Kidney (tissue), 14 donors: ENCODE data around the gene MRPL44. TPM values are rescaled to one million over a fixed set of nuclear protein-coding genes. Genes with fewer than 3 reads are reported as not detected.
A peak's percentile ranks its signal among the peaks of the same experiment; 100 is the strongest.

Experiments used
- DNase-seq, 5 donors: peaks; one replicate each; pipeline ENCODE4 v3.0.0-alpha.2; 2013 to 2020
- FAIRE-seq: peaks from 2 replicates; lab custom pipeline; 2012; peaks lifted over from hg19 to GRCh38; lab: Jason Lieb, UNC
- H3K27ac ChIP-seq, 2 donors: one replicate each; pipeline ENCODE4 v1.7.0; 2013; ENCODE audit warnings: low read depth in 2 of 2, low read length in 2 of 2, inconsistent platforms in 1 of 2
- H3K27me3 ChIP-seq: one replicate; pipeline ENCODE4 v1.7.1; 2013; ENCODE audit warnings: low read length, inconsistent platforms; ENCODE audit not compliant: control insufficient read depth, insufficient read depth
- H3K36me3 ChIP-seq, 3 donors: one replicate each; pipeline versions ENCODE4 v1.7.0 to v1.7.1; 2013; ENCODE audit warnings: low read length in 3 of 3, control low read depth in 1 of 3, inconsistent platforms in 1 of 3; ENCODE audit not compliant: insufficient read depth in 3 of 3, control insufficient read depth in 2 of 3
- H3K4me1 ChIP-seq, 3 donors: one replicate each; pipeline versions ENCODE4 v1.7.0 to v1.7.1; 2013; ENCODE audit warnings: low read length in 3 of 3, inconsistent platforms in 1 of 3, low read depth in 1 of 3; ENCODE audit not compliant: control insufficient read depth in 2 of 3, insufficient read depth in 2 of 3
- H3K4me3 ChIP-seq, 3 donors: one replicate each; pipeline versions ENCODE4 v1.7.0 to v1.8.1; 2013; ENCODE audit warnings: low read length in 3 of 3, control low read depth in 1 of 3, inconsistent platforms in 1 of 3
- H3K9ac ChIP-seq, 3 donors: one replicate each; pipeline versions ENCODE4 v1.7.0 to v1.7.1; 2013; ENCODE audit warnings: low read length in 3 of 3, control low read depth in 1 of 3, inconsistent platforms in 1 of 3
- H3K9me3 ChIP-seq, 3 donors: one replicate each; pipeline versions ENCODE4 v1.7.0 to v1.7.1; 2013; ENCODE audit warnings: low read length in 3 of 3, control low read depth in 1 of 3, inconsistent platforms in 1 of 3; ENCODE audit not compliant: control insufficient read depth in 2 of 3, insufficient read depth in 1 of 3
- intact Hi-C: fragments of 100-400 bp; cut with DNase I; formaldehyde crosslinking; loops from one replicate; pipeline ENCODE4 v1.11.1; 2022
- polyA plus RNA-seq: library from polyadenylated mRNA; stranded (reverse); fragments of 350-450 nt; fragmentation: Illumina TruSeq; extraction: RNeasy Lipid Tissue Mini Kit (QIAGEN cat#74804); gene quantifications from one replicate; pipeline ENCODE4 v1.2.3, GENCODE V29; 2014; ENCODE audit warnings: low read depth, low replicate concordance; ENCODE audit not compliant: insufficient read depth
- total RNA-seq: library from RNA; stranded (reverse); fragmentation: NEBNext Ultra II Directional; extraction: Animal tissue kit (Norgen Biotek cat#: 25700); gene quantifications from one replicate; pipeline ENCODE4 v1.2.1, GENCODE V29; 2021
- TF ChIP-seq, protein P1 (sequence below): IDR thresholded peaks from 3 replicates; pipeline ENCODE4 v1.5.1; 2012; ENCODE audit warnings: mild to moderate bottlenecking, moderate library complexity, borderline replicate concordance; ENCODE audit not compliant: insufficient read depth; ENCODE audit errors: extremely low read depth
- donor health status: control.
- donor health status: control.
- donor health status: control.
- donor health status: control.
- donor health status: control.
- donor health status: DM: yes; HTN: yes; CAD: no.
- donor health status: Normal renal cell carcinoma (clear cell type).

The MRPL44 gene
- total and polyA plus RNA-seq, 2 donors from 2014 or later, result 24.2 to 52.7 TPM

GRCh38 chr2:223996391-223996790 is 39.1 kb downstream of the MRPL44 start:
- H3K36me3 ChIP-seq, result peaks cover 0 to 3% (median 3%) of the 10 kb centered on the region in 3 donors
- DNase-seq (no peak), FAIRE-seq (no peak)
- intact Hi-C loops, result no loop called here
- H3K4me1 ChIP-seq, result peaks cover 3 to 14% (median 10%) of the 10 kb centered on the region in 3 donors
- H3K27me3 ChIP-seq, result no peaks in the 10 kb centered on the region
- TF ChIP-seq, protein P1, sequence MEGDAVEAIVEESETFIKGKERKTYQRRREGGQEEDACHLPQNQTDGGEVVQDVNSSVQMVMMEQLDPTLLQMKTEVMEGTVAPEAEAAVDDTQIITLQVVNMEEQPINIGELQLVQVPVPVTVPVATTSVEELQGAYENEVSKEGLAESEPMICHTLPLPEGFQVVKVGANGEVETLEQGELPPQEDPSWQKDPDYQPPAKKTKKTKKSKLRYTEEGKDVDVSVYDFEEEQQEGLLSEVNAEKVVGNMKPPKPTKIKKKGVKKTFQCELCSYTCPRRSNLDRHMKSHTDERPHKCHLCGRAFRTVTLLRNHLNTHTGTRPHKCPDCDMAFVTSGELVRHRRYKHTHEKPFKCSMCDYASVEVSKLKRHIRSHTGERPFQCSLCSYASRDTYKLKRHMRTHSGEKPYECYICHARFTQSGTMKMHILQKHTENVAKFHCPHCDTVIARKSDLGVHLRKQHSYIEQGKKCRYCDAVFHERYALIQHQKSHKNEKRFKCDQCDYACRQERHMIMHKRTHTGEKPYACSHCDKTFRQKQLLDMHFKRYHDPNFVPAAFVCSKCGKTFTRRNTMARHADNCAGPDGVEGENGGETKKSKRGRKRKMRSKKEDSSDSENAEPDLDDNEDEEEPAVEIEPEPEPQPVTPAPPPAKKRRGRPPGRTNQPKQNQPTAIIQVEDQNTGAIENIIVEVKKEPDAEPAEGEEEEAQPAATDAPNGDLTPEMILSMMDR, result no peak
- H3K27ac ChIP-seq, result no peak overlapping the region
- H3K4me3 ChIP-seq, result no peak overlapping the region
- no peak overlapping the region for H3K9ac ChIP-seq
- H3K9me3 ChIP-seq, result no peaks in the 10 kb centered on the region

- intact Hi-C loops, result no loop called here
- TF ChIP-seq, protein P1, result no peak
- FAIRE-seq (no peak), DNase-seq (no peak)
- Histone ChIP-seq H3K9me3 (no peaks in the 10 kb centered on the region), H3K27me3 (no peaks in the 10 kb centered on the region), H3K9ac (no peak overlapping the region), H3K36me3 (peaks cover 0 to 3% (median 3%) of the 10 kb centered on the region in 3 donors), H3K4me3 (no peak overlapping the region), H3K4me1 (peaks cover 3 to 14% (median 10%) of the 10 kb centered on the region in 3 donors), H3K27ac (peak overlapping the region in 1 of 2 donors; percentile 3)
These were observed 40.7 kb downstream of the MRPL44 start for GRCh38 chr2:223997938-223998337.

DNA sequence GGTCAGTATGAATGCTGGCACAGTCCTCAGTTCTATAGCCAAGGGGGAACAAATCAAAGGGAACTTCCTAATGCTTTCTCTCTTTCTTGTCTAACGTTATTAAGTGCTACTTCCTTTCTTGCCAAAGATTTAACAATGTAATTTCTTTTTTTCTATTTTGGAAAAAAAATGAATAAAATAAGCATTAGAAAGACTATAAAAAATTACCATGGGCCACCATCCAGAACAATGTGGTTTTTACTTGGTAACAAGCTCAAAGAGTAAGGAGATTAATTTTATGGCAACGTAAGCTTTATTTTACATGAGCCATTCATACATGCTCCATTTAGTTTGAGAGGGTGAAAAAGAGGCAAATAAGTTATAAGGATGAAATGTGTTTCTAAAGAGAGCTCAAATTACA is 41.7 kb downstream of the MRPL44 start:
- peak; percentile 8 for FAIRE-seq
- intact Hi-C loops, result no loop called here

More for the DNA sequence above, 41.7 kb downstream of the MRPL44 start:
- H3K9me3 ChIP-seq, result no peaks in the 10 kb centered on the region
- H3K9ac ChIP-seq, result no peak overlapping the region
- no peaks in the 10 kb centered on the region for H3K27me3 ChIP-seq
- TF ChIP-seq, protein P1, result no peak
- H3K4me3 ChIP-seq, result no peak overlapping the region
- H3K4me1 ChIP-seq, result peaks cover under 1 to 12% (median 8%) of the 10 kb centered on the region in 3 donors
- peaks cover 0 to 3% (median 3%) of the 10 kb centered on the region in 3 donors for H3K36me3 ChIP-seq
- no peak overlapping the region for H3K27ac ChIP-seq
- peak in 1 of 5 donors; percentile 34 for DNase-seq
